Transverse colon (tissue), 4 donors: ENCODE results near the gene EYS. TPM values are rescaled to one million over a fixed set of nuclear protein-coding genes. Genes with fewer than 3 reads are reported as not detected.

Experiments
- DNase-seq: peaks from one replicate; pipeline ENCODE4 v3.0.0-alpha.2; 2019
- H3K27ac ChIP-seq, 4 donors: fragments of 200-600 bp; sonication (generic); 2 replicates each; pipeline ENCODE4 v1.5.1; 2016 to 2018; ENCODE audit warnings: inconsistent platforms in 4 of 4
- H3K27me3 ChIP-seq: fragments of 200-600 bp; sonication (generic); 2 replicates; pipeline ENCODE4 v1.5.1; 2017; ENCODE audit warnings: inconsistent platforms
- H3K36me3 ChIP-seq, 4 donors: fragments of 200-600 bp; sonication (generic); 2 replicates each; pipeline ENCODE4 v1.5.1; 2017 to 2019; ENCODE audit warnings: inconsistent platforms in 4 of 4
- H3K4me1 ChIP-seq, 4 donors: fragments of 200-600 bp; sonication (generic); 2 replicates each; pipeline ENCODE4 v1.5.1; 2017 to 2020; ENCODE audit warnings: inconsistent platforms in 4 of 4
- H3K4me3 ChIP-seq, 4 donors: fragments of 200-600 bp; sonication (generic); 1 replicate in 1 of 4; 2 replicates in 3 of 4; pipeline versions ENCODE4 v1.5.1 to v1.6.1; 2017 to 2019; ENCODE audit warnings: inconsistent platforms in 4 of 4
- H3K9me3 ChIP-seq, 2 donors: fragments of 200-600 bp; sonication (generic); 2 replicates each; pipeline ENCODE4 v1.5.1; 2017 to 2019; ENCODE audit warnings: inconsistent platforms in 2 of 2
- EP300 ChIP-seq: sonication (generic); formaldehyde crosslinking; IDR thresholded peaks from one replicate; pipeline ENCODE4 v1.6.1; 2017; ENCODE audit warnings: antibody characterized with exemption, low read depth
- POLR2A ChIP-seq: fragments of 450-650 bp; IDR thresholded peaks from one replicate; pipeline ENCODE4 v1.6.1; 2016; ENCODE audit warnings: antibody characterized with exemption, mild to moderate bottlenecking, moderate library complexity
- POLR2AphosphoS5 ChIP-seq, 3 donors: sonication (generic); formaldehyde crosslinking; IDR thresholded peaks; one replicate each; pipeline ENCODE4 v1.6.1; 2016; ENCODE audit warnings: antibody characterized with exemption in 3 of 3
- WGBS, 2 donors: methylation state at CpG; one replicate each; pipeline ENCODE4 v1.1.5; 2018; ENCODE audit warnings: low coverage in 1 of 2; 5-methylcytosine and 5-hydroxymethylcytosine counted together
- in situ Hi-C, 4 donors: fragments of 200-750 bp; cut with MboI; loops; one replicate each; pipeline versions ENCODE4 v1.15.0 to v1.15.1; 2017; ENCODE audit warnings: low sequenced_read_pairs in 3 of 4, low pct_ligation_motif_present in 1 of 4, low pct_unique_long_range_greater_than_20kb in 1 of 4
- intact Hi-C: fragments of 100-400 bp; cut with DNase I; formaldehyde crosslinking; loops from one replicate; pipeline ENCODE4 v1.15.1; 2023; ENCODE audit warnings: low total_unique reads
- total RNA-seq, 4 donors: library from RNA; depleted of rRNA; stranded (reverse); fragments of >200 nt; gene quantifications; one replicate each; pipeline ENCODE4 v1.1.0, GENCODE V29; 2016
- TF ChIP-seq, protein P1 (sequence below), 5 experiments: fragments of 200-600 bp in 3 of 5; fragments of 450-650 bp in 2 of 5; sonication (generic) in 3 of 5; IDR thresholded peaks; 1 replicate in 2 of 5; 2 replicates in 3 of 5; pipeline ENCODE4 v1.5.1; 2016 to 2017; ENCODE audit warnings: antibody characterized with exemption in 5 of 5, inconsistent platforms in 3 of 5, mild to moderate bottlenecking in 2 of 5, moderate library complexity in 1 of 5

Gene EYS
- total RNA-seq, 4 donors from 2014 or later = 0.41 TPM; not detected in 3

DNA sequence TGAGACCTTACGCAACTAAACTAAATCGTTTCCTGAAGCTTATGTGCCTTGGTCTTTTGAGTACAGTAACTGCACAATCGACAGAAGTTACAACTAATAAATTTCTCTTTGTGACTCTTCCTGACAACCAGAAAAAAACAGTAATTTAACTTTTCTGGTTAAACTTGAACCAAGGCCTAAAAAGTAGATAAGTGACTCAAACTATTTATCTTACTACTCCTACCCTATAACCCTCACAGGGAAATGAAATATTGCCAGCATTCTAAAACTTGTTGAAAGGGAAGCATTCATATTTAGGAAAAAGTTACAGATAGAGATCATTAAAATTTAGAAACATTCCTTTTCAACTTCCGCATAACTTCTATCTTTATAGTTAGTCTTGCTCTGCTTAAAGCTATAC is 1034.4 kb downstream of the EYS start:
- Histone ChIP-seq H3K4me1 (no peaks in the 10 kb centered on the region), H3K4me3 (no peak overlapping the region), H3K36me3 (no peaks in the 10 kb centered on the region), H3K27me3 (no peaks in the 10 kb centered on the region), H3K9me3 (no peaks in the 10 kb centered on the region), H3K27ac (no peak overlapping the region)
- in situ Hi-C loops (no loop called here), intact Hi-C loops (no loop called here)
- no peak for DNase-seq
- 66 to 76% methylated on average over 4 of the region's 4 CpGs for WGBS, 2 donors
- TF ChIP-seq POLR2AphosphoS5 (IDR thresholded peaks at IDR 0.05) (no peak), POLR2A (no peak), EP300 (no peak)

DNA sequence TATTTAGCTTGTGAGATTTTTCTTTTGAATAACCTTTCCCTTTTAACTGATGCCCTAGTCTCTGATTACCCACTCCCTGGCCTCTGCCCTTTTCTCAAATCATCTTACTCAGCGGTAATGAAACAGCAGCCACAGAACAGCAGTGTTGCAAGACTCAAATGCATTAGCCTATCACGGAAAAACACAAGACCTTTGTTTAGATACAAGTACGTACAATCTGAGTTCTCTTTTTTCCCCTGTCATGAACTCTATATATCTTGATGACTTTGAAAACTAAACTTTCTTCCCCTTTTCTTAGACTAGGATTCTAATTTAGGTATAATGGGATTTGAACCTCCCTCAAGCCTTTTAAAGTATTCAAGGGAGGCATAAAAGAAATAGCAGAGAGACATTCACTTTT is 1034.9 kb downstream of the EYS start:
- Histone ChIP-seq H3K4me1 (no peaks in the 10 kb centered on the region), H3K4me3 (no peak overlapping the region), H3K27me3 (no peaks in the 10 kb centered on the region), H3K36me3 (no peaks in the 10 kb centered on the region), H3K9me3 (no peaks in the 10 kb centered on the region), H3K27ac (no peak overlapping the region)
- intact Hi-C loops = no loop called here
- in situ Hi-C loops = no loop called here
- TF ChIP-seq, protein P1, sequence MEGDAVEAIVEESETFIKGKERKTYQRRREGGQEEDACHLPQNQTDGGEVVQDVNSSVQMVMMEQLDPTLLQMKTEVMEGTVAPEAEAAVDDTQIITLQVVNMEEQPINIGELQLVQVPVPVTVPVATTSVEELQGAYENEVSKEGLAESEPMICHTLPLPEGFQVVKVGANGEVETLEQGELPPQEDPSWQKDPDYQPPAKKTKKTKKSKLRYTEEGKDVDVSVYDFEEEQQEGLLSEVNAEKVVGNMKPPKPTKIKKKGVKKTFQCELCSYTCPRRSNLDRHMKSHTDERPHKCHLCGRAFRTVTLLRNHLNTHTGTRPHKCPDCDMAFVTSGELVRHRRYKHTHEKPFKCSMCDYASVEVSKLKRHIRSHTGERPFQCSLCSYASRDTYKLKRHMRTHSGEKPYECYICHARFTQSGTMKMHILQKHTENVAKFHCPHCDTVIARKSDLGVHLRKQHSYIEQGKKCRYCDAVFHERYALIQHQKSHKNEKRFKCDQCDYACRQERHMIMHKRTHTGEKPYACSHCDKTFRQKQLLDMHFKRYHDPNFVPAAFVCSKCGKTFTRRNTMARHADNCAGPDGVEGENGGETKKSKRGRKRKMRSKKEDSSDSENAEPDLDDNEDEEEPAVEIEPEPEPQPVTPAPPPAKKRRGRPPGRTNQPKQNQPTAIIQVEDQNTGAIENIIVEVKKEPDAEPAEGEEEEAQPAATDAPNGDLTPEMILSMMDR (IDR thresholded peaks at IDR 0.05) = no peak
- TF ChIP-seq EP300 = no peak
- no peak for TF ChIP-seq POLR2AphosphoS5 (IDR thresholded peaks at IDR 0.05)
- TF ChIP-seq POLR2A = no peak
- WGBS, 2 donors = 38 to 46% methylated on average over 3 of the region's 3 CpGs
- DNase-seq = no peak

DNA sequence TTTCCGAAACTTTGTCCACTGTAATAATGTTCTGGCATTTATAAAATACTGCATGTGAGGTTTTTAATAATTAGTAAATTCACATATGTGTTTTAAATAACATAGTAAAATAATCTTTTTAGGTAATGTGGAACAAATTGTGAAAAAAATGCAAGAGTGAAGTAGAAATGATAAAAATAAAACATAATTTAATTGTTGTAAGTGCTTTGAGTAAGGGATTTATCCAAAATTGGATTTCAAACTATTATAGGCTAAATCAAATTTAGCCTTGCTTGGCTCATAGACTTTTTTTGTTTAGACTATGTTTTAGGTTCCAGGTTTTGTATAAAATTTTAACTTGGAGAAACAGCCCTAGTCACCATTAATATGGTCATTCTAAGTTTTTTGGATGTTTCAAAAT is 1041.9 kb downstream of the EYS start:
- in situ Hi-C loops = no loop called here
- intact Hi-C loops = no loop called here

DNA sequence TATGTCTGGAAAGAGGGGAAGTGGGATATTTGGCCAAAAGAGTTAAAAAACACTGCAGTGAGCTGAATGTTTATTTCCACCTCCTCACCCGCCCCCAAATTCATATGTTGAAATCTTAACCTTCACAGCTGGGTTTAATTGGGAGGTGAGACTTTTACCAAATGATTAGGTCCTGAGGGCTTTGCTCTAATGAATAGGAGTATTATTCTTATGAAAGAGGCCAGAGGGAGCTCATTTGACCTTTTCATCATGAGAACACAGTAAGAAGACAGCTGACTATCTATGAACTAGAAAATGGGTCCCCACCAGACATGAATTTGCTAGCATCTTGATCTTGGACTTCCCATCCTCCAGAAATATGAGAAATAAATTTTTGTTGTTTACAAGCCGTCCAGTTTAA is 1042.5 kb downstream of the EYS start:
- in situ Hi-C loops = no loop called here
- no peaks in the 10 kb centered on the region for H3K36me3 ChIP-seq
- intact Hi-C loops = no loop called here
- no peaks in the 10 kb centered on the region for H3K9me3 ChIP-seq
- no peak overlapping the region for H3K4me3 ChIP-seq
- no peak overlapping the region for H3K27ac ChIP-seq
- 60 to 74% methylated on average over 1 to 2 of the region's 2 CpGs for WGBS, 2 donors
- H3K4me1 ChIP-seq = no peaks in the 10 kb centered on the region
- H3K27me3 ChIP-seq = no peaks in the 10 kb centered on the region
- TF ChIP-seq, protein P1 (IDR thresholded peaks at IDR 0.05) = no peak
- no peak for TF ChIP-seq POLR2AphosphoS5 (IDR thresholded peaks at IDR 0.05)
- TF ChIP-seq EP300 = no peak
- TF ChIP-seq POLR2A = no peak
- DNase-seq = no peak

More for the DNA sequence above, 1041.9 kb downstream of the EYS start:
- TF ChIP-seq POLR2A (no peak), POLR2AphosphoS5 (IDR thresholded peaks at IDR 0.05) (no peak)
- Histone ChIP-seq H3K27ac (no peak overlapping the region), H3K27me3 (no peaks in the 10 kb centered on the region), H3K4me1 (no peaks in the 10 kb centered on the region), H3K9me3 (no peaks in the 10 kb centered on the region), H3K4me3 (no peak overlapping the region), H3K36me3 (no peaks in the 10 kb centered on the region)
- WGBS, 2 donors = 91 to 100% methylated on average over 1 of the region's 1 CpG
- no peak for DNase-seq

DNA sequence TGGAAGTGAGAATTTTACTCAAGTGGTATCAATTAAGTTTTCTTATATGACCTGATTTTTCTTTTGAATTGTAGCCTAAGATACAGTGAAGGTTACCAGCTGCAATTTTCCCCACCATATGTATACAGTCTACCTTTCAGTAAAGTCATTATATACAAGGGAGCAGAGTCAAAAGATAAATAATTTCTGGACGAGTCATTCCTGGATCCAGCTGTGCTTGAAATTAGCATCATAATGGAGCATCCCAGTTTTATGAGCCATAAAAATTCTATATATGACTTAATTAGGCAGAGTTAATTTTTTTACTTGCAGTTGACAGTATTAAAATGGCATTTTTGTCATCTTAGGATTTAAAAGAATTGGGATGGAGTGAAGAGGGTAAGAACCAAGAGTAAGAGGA is 1063.0 kb downstream of the EYS start:
- in situ Hi-C loops (no loop called here), intact Hi-C loops (no loop called here)
- WGBS, 2 donors = 10 to 23% methylated on average over 1 of the region's 1 CpG
- H3K4me3 ChIP-seq = no peak overlapping the region
- no peaks in the 10 kb centered on the region for H3K36me3 ChIP-seq
- TF ChIP-seq POLR2AphosphoS5 (IDR thresholded peaks at IDR 0.05) (no peak), POLR2A (no peak), EP300 (no peak)
- TF ChIP-seq, protein P1 (IDR thresholded peaks at IDR 0.05) = no peak
- no peaks in the 10 kb centered on the region for H3K27me3 ChIP-seq
- no peak overlapping the region for H3K27ac ChIP-seq
- H3K4me1 ChIP-seq = no peaks in the 10 kb centered on the region
- DNase-seq = no peak
- no peaks in the 10 kb centered on the region for H3K9me3 ChIP-seq
